Testis (tissue), 2 donors: Measurements from ENCODE around the gene ROR2.

Source experiments
- CTCF ChIP-seq, 3 experiments: fragments of 450-650 bp in 2 of 3; fragments of 200-600 bp in 1 of 3; sonication (generic) in 1 of 3; IDR thresholded peaks; one replicate each; pipeline ENCODE4 v1.5.1; 2016 to 2019; ENCODE audit warnings: antibody characterized with exemption in 3 of 3, mild to moderate bottlenecking in 2 of 3, moderate library complexity in 1 of 3
- POLR2A ChIP-seq: fragments of 450-650 bp; IDR thresholded peaks from one replicate; pipeline ENCODE4 v1.6.1; 2017; ENCODE audit warnings: antibody characterized with exemption, mild to moderate bottlenecking, moderate library complexity

GRCh38 chr9:91733006-91733624 lies 216.9 kb downstream of the ROR2 start:
- no peak for TF ChIP-seq CTCF (IDR thresholded peaks at IDR 0.05)
- TF ChIP-seq POLR2A, result no peak
